Measurements from ENCODE around the gene EIF4G3. TPM values are rescaled to one million over a fixed set of nuclear protein-coding genes. Genes with fewer than 3 reads are reported as not detected.

The EIF4G3 gene
- total RNA-seq, 4 donors from 2014 or later, result 42.1 to 63.2 (median 43.5) TPM

DNA sequence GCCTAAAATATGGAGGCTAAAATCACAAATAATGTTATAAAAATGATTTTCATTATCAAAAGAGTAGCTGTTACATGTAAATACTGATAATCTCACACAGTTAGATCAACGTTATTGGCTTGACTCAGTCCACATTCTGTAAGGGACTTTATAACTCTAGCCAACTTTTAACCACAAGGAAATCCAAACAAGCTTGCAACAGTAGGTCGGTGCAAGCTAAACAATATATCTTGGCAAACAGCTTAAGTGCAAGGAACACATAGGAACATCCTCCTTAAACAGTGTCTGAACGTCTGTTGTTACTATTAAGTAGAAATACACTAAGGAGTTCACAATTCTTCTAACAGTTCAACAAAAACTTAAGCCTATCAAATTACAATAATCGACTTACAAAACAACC lies 126.7 kb downstream of the EIF4G3 start:
- intact Hi-C loops (cut with DNase I; ENCODE audit: low total_unique reads), result no loop called here
- H3K9me3 ChIP-seq, result no peaks in the 10 kb centered on the region
- TF ChIP-seq, protein P1, sequence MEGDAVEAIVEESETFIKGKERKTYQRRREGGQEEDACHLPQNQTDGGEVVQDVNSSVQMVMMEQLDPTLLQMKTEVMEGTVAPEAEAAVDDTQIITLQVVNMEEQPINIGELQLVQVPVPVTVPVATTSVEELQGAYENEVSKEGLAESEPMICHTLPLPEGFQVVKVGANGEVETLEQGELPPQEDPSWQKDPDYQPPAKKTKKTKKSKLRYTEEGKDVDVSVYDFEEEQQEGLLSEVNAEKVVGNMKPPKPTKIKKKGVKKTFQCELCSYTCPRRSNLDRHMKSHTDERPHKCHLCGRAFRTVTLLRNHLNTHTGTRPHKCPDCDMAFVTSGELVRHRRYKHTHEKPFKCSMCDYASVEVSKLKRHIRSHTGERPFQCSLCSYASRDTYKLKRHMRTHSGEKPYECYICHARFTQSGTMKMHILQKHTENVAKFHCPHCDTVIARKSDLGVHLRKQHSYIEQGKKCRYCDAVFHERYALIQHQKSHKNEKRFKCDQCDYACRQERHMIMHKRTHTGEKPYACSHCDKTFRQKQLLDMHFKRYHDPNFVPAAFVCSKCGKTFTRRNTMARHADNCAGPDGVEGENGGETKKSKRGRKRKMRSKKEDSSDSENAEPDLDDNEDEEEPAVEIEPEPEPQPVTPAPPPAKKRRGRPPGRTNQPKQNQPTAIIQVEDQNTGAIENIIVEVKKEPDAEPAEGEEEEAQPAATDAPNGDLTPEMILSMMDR (IDR thresholded peaks at IDR 0.05 in 4 of 5, conservative IDR thresholded peaks at IDR 0.05 in 1 of 5), result no peak
- TF ChIP-seq POLR2A (IDR thresholded peaks at IDR 0.05), result no peak
- ATAC-seq (no peak), DNase-seq (no peak)
- no peak overlapping the region for H3K27ac ChIP-seq
- no peaks in the 10 kb centered on the region for H3K27me3 ChIP-seq
- H3K4me3 ChIP-seq, result no peak overlapping the region
- peaks cover 0 to 6% of the 10 kb centered on the region in 2 donors for H3K36me3 ChIP-seq
- H3K4me1 ChIP-seq, result peaks cover 8 to 23% of the 10 kb centered on the region in 2 donors
- in situ Hi-C loops (cut with MboI; ENCODE audit: low sequenced_read_pairs in 4 of 4), result no loop called here

DNA sequence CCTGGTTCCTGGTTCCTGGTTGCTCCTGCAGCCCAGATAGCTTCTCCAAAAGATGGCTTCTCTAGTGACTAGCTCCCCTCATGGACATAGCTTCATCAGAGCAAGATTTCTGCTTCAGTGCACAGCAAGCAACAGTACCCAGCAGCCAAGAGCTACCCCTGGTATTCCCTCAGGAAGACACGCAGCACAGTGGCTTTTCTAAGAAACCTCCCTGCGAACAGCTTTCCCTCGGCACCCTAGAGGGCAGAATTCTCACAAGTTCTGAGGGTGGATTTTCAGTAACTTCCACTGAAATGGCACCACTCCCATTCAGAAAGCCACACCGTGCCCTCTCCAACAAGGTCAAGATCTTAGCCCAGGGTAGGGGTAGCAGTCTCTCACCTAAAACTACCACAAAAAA lies 128.2 kb downstream of the EIF4G3 start:
- in situ Hi-C loops (cut with MboI; ENCODE audit: low sequenced_read_pairs in 4 of 4), result no loop called here
- Histone ChIP-seq H3K36me3 (peaks cover 0 to 6% of the 10 kb centered on the region in 2 donors), H3K9me3 (no peaks in the 10 kb centered on the region), H3K4me1 (peaks cover 10 to 25% of the 10 kb centered on the region in 2 donors), H3K4me3 (no peak overlapping the region), H3K27ac (no peak overlapping the region), H3K27me3 (no peaks in the 10 kb centered on the region)
- intact Hi-C loops (cut with DNase I; ENCODE audit: low total_unique reads), result no loop called here
- no peak for DNase-seq
- ATAC-seq, result no peak
- TF ChIP-seq, protein P1 (IDR thresholded peaks at IDR 0.05 in 4 of 5, conservative IDR thresholded peaks at IDR 0.05 in 1 of 5), result no peak
- TF ChIP-seq POLR2A (IDR thresholded peaks at IDR 0.05), result no peak

DNA sequence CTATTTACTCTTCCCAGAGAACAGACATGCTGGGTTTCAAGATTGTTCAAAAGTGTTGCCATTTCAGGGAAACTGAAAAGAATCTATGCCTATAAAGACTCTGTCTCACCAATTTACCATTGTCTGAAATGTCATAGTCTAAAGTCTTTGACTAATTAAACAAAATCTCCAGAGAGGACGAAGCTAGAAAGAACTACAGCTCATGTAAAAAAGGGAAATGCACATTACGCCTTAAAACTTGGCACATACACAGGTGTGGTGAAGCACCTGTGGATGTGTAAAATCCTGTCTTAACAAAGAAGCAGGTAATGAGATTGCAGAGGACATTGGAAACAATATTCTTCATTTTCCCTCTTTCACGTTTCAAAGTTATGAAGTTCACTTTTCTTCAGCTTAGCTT lies 130.6 kb downstream of the EIF4G3 start:
- Histone ChIP-seq H3K4me1 (peaks cover 17 to 37% of the 10 kb centered on the region in 2 donors), H3K4me3 (no peak overlapping the region), H3K36me3 (peaks cover 0 to 6% of the 10 kb centered on the region in 2 donors), H3K9me3 (no peaks in the 10 kb centered on the region), H3K27me3 (no peaks in the 10 kb centered on the region), H3K27ac (no peak overlapping the region)
- in situ Hi-C loops (cut with MboI; ENCODE audit: low sequenced_read_pairs in 4 of 4), result no loop called here
- DNase-seq (no peak), ATAC-seq (no peak)
- TF ChIP-seq POLR2A (IDR thresholded peaks at IDR 0.05), result no peak
- TF ChIP-seq, protein P1 (IDR thresholded peaks at IDR 0.05 in 4 of 5, conservative IDR thresholded peaks at IDR 0.05 in 1 of 5), result no peak
- intact Hi-C loops (cut with DNase I; ENCODE audit: low total_unique reads), result no loop called here

DNA sequence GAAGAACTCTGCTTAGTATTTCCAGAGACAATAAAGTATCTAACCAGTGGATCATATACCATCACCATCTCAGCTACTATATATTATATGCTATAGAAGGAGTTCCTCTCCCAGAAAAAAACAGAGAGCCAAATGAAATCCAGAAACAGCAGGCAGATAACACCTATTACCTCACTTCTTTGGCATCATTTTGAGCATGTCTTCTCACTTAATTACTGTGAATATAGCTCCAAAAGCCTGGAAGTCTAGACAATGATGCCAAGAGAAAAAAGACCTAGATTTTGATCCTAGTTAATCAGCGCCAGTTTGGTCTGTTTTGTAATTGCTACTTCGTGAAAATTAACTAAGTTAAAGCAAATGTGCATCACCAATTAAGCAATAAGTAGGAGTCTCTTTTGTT lies 131.3 kb downstream of the EIF4G3 start:
- ATAC-seq, result no peak
- no peak for TF ChIP-seq POLR2A (IDR thresholded peaks at IDR 0.05)
- TF ChIP-seq, protein P1 (IDR thresholded peaks at IDR 0.05 in 4 of 5, conservative IDR thresholded peaks at IDR 0.05 in 1 of 5), result no peak

More for the DNA sequence above, 131.3 kb downstream of the EIF4G3 start:
- in situ Hi-C loops (cut with MboI; ENCODE audit: low sequenced_read_pairs in 4 of 4) (no loop called here), intact Hi-C loops (cut with DNase I; ENCODE audit: low total_unique reads) (no loop called here)
- no peaks in the 10 kb centered on the region for H3K9me3 ChIP-seq
- H3K27ac ChIP-seq, result no peak overlapping the region
- no peaks in the 10 kb centered on the region for H3K27me3 ChIP-seq
- peaks cover 0 to 2% of the 10 kb centered on the region in 2 donors for H3K36me3 ChIP-seq
- peaks cover 17 to 37% of the 10 kb centered on the region in 2 donors for H3K4me1 ChIP-seq
- H3K4me3 ChIP-seq, result no peak overlapping the region
- DNase-seq, result no peak

All from gastrocnemius medialis (tissue), 4 donors.